GM18502 (cell line): ENCODE measurements around the gene CDKN2B-AS1.
"Not testable (repeated sequence)": the region's sequence is repeated elsewhere in the genome, so short reads cannot be mapped to it uniquely, and the experiment has no call there.

Experiments used
- ATAC-seq: cut with Tn5 transposase; IDR thresholded peaks from one replicate; pipeline ENCODE4 v1.9.1; 2021; ENCODE audit warnings: mild to moderate bottlenecking; ENCODE audit not compliant: unreplicated experiment, poor library complexity

CDKN2B-AS1 gene

GRCh38 chr9:21994556-21995005 lies at the start of gene CDKN2B-AS1:
CDKN2B-AS1 (plus strand) TSS chr9:21994791.
- peak; percentile 48 for ATAC-seq

GRCh38 chr9:21945606-21946005 lies 49.0 kb upstream of the CDKN2B-AS1 start:
- no peak for ATAC-seq

GRCh38 chr9:21958833-21959232 lies 35.8 kb upstream of the CDKN2B-AS1 start:
- no peak for ATAC-seq

- not testable (repeated sequence) for ATAC-seq
Observed at GRCh38 chr9:21959268-21959667, 35.3 kb upstream of the CDKN2B-AS1 start.

GRCh38 chr9:21961569-21961968 lies 33.0 kb upstream of the CDKN2B-AS1 start:
- no peak for ATAC-seq

- ATAC-seq = peak; percentile 68
Observed at GRCh38 chr9:21964925-21965385, 29.6 kb upstream of the CDKN2B-AS1 start.

- peak; percentile 91 for ATAC-seq
Observed at GRCh38 chr9:21965401-21965951, 29.1 kb upstream of the CDKN2B-AS1 start.

GRCh38 chr9:21966140-21966851 lies 28.3 kb upstream of the CDKN2B-AS1 start:
- ATAC-seq = no peak

- no peak for ATAC-seq
Observed at GRCh38 chr9:21967169-21967568, 27.4 kb upstream of the CDKN2B-AS1 start.

GRCh38 chr9:21967702-21968101 lies 26.9 kb upstream of the CDKN2B-AS1 start:
- ATAC-seq = no peak

GRCh38 chr9:21968331-21969010 lies 26.1 kb upstream of the CDKN2B-AS1 start:
- no peak for ATAC-seq

GRCh38 chr9:21969011-21969940 lies 25.3 kb upstream of the CDKN2B-AS1 start:
- no peak for ATAC-seq

GRCh38 chr9:21969951-21970799 lies 24.4 kb upstream of the CDKN2B-AS1 start:
- no peak for ATAC-seq

- ATAC-seq = no peak
Observed at GRCh38 chr9:21970800-21971640, 23.6 kb upstream of the CDKN2B-AS1 start.

- no peak for ATAC-seq
Observed at GRCh38 chr9:21972361-21972760, 22.2 kb upstream of the CDKN2B-AS1 start.

GRCh38 chr9:21974343-21974721 lies 20.3 kb upstream of the CDKN2B-AS1 start:
- ATAC-seq = no peak

GRCh38 chr9:21974722-21975409 lies 19.7 kb upstream of the CDKN2B-AS1 start:
- peak; percentile 83 for ATAC-seq

- no peak for ATAC-seq
Observed at GRCh38 chr9:21976334-21976875, 18.2 kb upstream of the CDKN2B-AS1 start.
